Adipocyte (in vitro differentiated cells): Measurements from ENCODE around the gene GCC2.
"Not testable (repeated sequence)": the region's sequence is repeated elsewhere in the genome, so short reads cannot be mapped to it uniquely, and the experiment has no call there.

ENCODE experiments used
- DNase-seq: peaks from one replicate; pipeline ENCODE4 v3.0.0-alpha.2; 2015; ENCODE audit warnings: low read depth
- H3K27me3 ChIP-seq: replicated peaks from 2 replicates; pipeline ENCODE4 v1.7.0; 2013; ENCODE audit warnings: mild to moderate bottlenecking, low read length, moderate library complexity; ENCODE audit not compliant: control insufficient read depth, insufficient read depth
- H3K36me3 ChIP-seq: 2 replicates; pipeline ENCODE4 v1.7.0; 2013; ENCODE audit warnings: low read length, mild to moderate bottlenecking, moderate library complexity; ENCODE audit not compliant: control insufficient read depth, insufficient read depth, severe bottlenecking
- H3K4me1 ChIP-seq: 2 replicates; pipeline ENCODE4 v1.7.0; 2013; ENCODE audit warnings: mild to moderate bottlenecking, low read length, moderate library complexity; ENCODE audit not compliant: control insufficient read depth, insufficient read depth
- H3K4me3 ChIP-seq: 2 replicates; pipeline ENCODE4 v1.7.0; 2013; ENCODE audit warnings: mild to moderate bottlenecking, low read length, moderate library complexity
- H3K9ac ChIP-seq: 2 replicates; pipeline ENCODE4 v1.7.0; 2013; ENCODE audit warnings: mild to moderate bottlenecking, low read length, moderate library complexity
- H3K9me3 ChIP-seq: 2 replicates; pipeline ENCODE4 v1.7.0; 2013; ENCODE audit warnings: mild to moderate bottlenecking, low read length, moderate library complexity; ENCODE audit not compliant: control insufficient read depth

GCC2 gene

DNA sequence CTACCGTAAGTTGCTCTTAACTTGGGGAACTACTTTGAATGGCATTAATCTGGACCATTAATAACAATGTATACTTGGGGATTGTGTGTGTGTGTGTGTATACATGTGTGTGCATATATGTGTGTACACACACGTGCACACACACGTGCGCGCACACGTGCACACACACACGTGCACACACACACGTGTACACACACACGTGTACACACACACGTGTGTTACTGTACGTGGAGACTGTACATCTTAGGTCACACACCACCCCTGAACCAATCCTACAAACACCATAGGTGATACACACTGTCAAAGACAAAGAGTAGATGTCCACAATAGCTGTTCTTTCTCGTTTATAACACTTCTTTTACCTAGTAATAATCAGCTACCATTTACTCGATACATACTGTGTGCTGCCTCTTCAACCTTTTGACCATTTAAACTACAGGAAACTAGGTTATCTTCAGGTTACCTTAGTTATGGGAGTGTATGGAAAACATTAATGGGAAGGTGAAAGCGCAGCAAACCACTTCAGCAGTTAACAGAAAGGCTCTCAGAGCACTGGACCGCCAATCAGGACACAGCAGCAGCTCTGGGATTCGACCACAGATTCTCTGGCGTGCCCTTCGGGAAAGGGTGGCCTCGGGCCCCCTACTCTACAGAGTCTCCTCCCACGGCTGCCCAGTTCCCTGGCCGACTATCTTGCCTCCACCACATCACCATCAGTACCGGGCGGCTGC is 894 bp upstream of the GCC2 start:
- Histone ChIP-seq H3K4me3 (peak overlapping the region; percentile 99), H3K36me3 (peaks cover 18% of the 10 kb centered on the region), H3K4me1 (peaks cover 19% of the 10 kb centered on the region), H3K27me3 (no peaks in the 10 kb centered on the region), H3K9ac (peak overlapping the region; percentile 98), H3K9me3 (no peaks in the 10 kb centered on the region)
- DNase-seq = no peak

DNA sequence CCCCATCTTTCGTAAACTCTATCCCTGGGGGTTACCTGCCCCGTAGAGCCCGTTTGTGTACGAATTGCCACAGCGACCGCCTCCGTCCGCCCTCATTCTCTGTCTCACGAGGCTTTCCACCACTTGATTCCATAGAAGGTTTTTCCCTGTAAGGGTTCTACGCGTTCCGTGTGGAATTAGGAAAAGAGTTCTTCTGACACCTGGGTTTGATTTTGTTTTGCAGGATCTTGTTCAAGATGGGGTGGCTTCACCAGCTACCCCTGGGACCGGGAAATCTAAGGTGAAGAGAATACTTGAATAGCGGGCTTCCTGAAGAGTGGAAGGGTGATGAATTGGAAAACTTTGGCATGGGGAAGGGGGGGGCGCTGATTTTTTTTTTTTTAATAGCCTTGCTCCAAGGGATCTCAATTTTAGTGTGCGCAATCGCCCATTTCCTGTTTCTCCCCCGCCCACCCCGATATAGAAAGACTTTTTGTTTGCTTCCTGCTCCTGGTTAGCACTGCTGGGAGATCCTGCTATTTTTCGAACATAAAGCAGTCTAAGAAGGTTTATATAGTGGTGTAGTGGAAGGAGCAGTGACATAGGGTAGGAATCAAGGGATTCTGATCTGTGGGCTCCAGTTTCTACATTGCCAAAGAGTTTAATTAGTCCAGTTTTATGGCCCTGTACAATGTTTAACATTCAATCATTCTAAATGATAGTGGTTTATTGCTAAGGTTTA is 564 bp downstream of the GCC2 start:
- Histone ChIP-seq H3K27me3 (no peaks in the 10 kb centered on the region), H3K36me3 (peaks cover 31% of the 10 kb centered on the region), H3K9ac (peak overlapping the region; percentile 98), H3K4me3 (peak overlapping the region; percentile 99), H3K9me3 (no peaks in the 10 kb centered on the region), H3K4me1 (peaks cover 19% of the 10 kb centered on the region)
- DNase-seq = peak; percentile 63

- Histone ChIP-seq H3K9me3 (no peaks in the 10 kb centered on the region), H3K36me3 (peaks cover 43% of the 10 kb centered on the region), H3K9ac (no peak overlapping the region), H3K4me1 (peaks cover 13% of the 10 kb centered on the region), H3K27me3 (no peaks in the 10 kb centered on the region), H3K4me3 (no peak overlapping the region)
- DNase-seq = no peak
Measured at GRCh38 chr2:108450863-108451262, 1.9 kb downstream of the GCC2 start.

DNA sequence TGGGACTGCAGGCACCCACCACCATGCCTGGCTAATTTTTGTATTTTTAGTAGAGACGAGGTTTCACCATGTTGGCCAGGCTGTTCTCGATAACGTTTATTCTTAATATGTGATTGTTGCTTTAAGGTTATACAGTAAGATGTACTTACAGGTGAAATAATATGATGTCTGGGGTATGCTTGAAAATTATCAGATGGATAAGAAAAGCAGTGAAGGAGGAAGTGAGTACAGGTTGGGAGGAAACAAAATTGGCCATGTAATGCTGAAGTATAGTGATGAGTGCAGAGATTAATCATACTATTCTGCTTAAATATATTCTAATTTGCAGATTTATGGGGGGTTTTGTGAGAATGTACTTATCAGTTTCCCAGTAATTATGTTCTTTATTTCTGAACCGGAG is 3.0 kb downstream of the GCC2 start:
- no peak for DNase-seq
- Histone ChIP-seq H3K27me3 (no peaks in the 10 kb centered on the region), H3K9ac (no peak overlapping the region), H3K9me3 (no peaks in the 10 kb centered on the region), H3K4me1 (peaks cover 13% of the 10 kb centered on the region), H3K4me3 (no peak overlapping the region), H3K36me3 (peaks cover 53% of the 10 kb centered on the region)

DNA sequence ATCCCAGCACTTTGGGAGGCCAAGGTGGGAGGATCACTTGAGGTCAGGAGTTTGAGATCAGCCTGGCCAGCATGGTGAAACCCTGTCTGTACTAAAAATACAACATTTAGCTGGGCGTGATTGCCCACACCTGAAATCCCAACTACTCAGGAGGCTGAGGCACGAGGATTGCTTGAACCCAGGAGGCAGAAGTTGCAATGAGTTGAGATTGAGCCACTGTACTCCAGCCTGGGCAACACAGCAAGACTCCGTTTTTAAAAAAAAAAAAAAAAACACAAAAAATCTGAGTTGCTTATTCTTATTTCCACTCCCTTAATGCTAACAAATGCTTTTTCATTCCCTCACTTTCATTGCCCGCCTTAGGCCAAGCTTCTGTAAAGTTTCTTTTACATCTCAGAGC is 4.5 kb downstream of the GCC2 start:
- H3K9me3 ChIP-seq, H3K27me3 ChIP-seq, H3K4me3 ChIP-seq, H3K4me1 ChIP-seq, DNase-seq, H3K9ac ChIP-seq: not testable (repeated sequence)
- peaks cover 69% of the 10 kb centered on the region for H3K36me3 ChIP-seq

DNA sequence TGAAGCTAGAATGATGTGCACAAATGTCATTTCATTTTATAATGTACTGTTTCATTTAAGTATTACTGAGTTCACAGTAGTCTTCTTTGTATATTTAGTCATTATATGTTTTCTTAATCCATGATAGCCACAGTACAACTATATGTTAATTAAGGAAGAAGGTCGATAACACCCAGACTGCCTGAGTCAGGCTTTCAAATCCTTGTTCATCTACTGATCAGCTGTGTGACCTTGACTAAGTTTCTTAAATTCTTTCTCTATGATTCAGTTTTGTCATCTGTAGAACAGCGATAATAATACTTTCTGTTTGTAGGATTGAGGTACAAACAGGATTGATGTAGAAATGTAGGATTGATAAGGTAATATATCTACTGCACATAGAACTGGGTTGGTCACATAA is 5.4 kb downstream of the GCC2 start:
- peaks cover 76% of the 10 kb centered on the region for H3K36me3 ChIP-seq
- H3K27me3 ChIP-seq = no peaks in the 10 kb centered on the region
- H3K4me1 ChIP-seq = peaks cover 7% of the 10 kb centered on the region
- DNase-seq = no peak
- peaks cover 6% of the 10 kb centered on the region for H3K9me3 ChIP-seq
- H3K9ac ChIP-seq = no peak overlapping the region
- no peak overlapping the region for H3K4me3 ChIP-seq

- Histone ChIP-seq H3K9ac (no peak overlapping the region), H3K36me3 (peaks cover 78% of the 10 kb centered on the region), H3K4me1 (no peaks in the 10 kb centered on the region), H3K4me3 (no peak overlapping the region), H3K9me3 (peaks cover 6% of the 10 kb centered on the region), H3K27me3 (no peaks in the 10 kb centered on the region)
- DNase-seq = no peak
Measured at GRCh38 chr2:108455571-108455970, 6.6 kb downstream of the GCC2 start.

DNA sequence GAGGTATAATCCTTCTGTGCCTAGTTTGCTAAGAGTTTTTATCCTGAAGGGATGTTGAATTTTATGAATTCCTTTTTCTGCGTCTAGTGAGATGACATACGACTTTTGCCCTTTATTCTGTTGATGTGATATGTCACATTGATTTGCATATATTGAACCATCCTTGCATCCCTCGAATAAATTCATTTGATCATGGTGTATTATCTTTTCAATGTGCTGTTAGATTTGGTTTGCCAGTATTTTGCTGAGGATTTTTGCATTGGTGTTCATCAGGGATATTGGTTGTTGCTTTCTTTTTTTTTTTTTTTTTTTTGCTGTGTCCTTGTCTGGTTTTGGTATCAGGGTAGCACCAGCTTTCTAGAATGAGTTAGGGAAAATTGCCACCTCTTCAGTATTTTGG is 9.1 kb downstream of the GCC2 start:
- H3K4me3 ChIP-seq = no peak overlapping the region

GRCh38 chr2:108459441-108459840 is 10.4 kb downstream of the GCC2 start:
- Histone ChIP-seq H3K4me3 (no peak overlapping the region), H3K4me1 (no peaks in the 10 kb centered on the region), H3K9ac (no peak overlapping the region), H3K9me3 (peaks cover 6% of the 10 kb centered on the region), H3K36me3 (peaks cover 76% of the 10 kb centered on the region), H3K27me3 (no peaks in the 10 kb centered on the region)
- no peak for DNase-seq

More for the DNA sequence above, 9.1 kb downstream of the GCC2 start:
- H3K9me3 ChIP-seq = peaks cover 6% of the 10 kb centered on the region
- no peak overlapping the region for H3K9ac ChIP-seq
- no peaks in the 10 kb centered on the region for H3K4me1 ChIP-seq
- peaks cover 75% of the 10 kb centered on the region for H3K36me3 ChIP-seq
- no peaks in the 10 kb centered on the region for H3K27me3 ChIP-seq
- DNase-seq = no peak

DNA sequence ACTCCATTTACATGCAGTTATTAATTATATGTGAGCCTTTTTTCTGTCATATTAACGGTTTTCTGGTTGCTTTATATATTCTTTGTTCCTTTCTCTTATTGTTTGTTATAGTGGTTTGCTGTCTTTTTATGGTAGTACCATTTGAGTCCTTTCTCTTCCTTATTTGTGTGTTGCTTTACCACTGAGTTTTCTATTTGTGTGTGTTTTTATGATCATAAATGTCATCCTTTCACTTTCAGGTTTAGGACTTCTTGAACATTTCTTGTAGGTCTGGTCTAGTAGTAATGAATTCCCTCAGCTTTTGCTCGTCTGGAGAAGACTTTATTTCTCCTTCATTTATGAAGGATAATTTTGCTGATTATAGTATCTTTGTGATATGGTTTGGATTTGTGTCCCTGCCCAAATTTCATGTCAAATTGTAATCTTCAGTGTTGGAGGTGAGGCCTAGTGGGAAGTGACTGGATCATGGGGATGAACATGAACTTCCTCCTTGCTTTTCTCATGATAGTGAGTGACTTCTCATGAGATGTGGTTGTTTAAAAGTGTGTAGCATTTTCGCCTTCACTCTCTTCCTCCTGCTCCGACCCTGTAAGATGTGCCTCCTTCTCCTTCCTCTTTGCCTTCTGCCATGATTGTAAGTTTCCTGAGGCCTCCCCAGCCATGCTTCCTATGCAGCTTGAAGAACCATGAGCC is 11.5 kb downstream of the GCC2 start:
- Histone ChIP-seq H3K27me3 (no peaks in the 10 kb centered on the region), H3K9me3 (peaks cover 6% of the 10 kb centered on the region), H3K36me3 (peaks cover 77% of the 10 kb centered on the region), H3K9ac (no peak overlapping the region), H3K4me3 (no peak overlapping the region), H3K4me1 (no peaks in the 10 kb centered on the region)
- DNase-seq = no peak

GRCh38 chr2:108477099-108477498 is 28.1 kb downstream of the GCC2 start:
- H3K4me3 ChIP-seq = no peak overlapping the region
- no peaks in the 10 kb centered on the region for H3K4me1 ChIP-seq
- no peak overlapping the region for H3K9ac ChIP-seq
- H3K36me3 ChIP-seq = peaks cover 91% of the 10 kb centered on the region
- no peaks in the 10 kb centered on the region for H3K27me3 ChIP-seq
- H3K9me3 ChIP-seq = no peaks in the 10 kb centered on the region
- DNase-seq = no peak
